Mesothelial cell of epicardium (in vitro differentiated cells): ENCODE data around the gene RAP1GAP2. TPM values are rescaled to one million over a fixed set of nuclear protein-coding genes. Genes with fewer than 3 reads are reported as not detected.

Experiments
- DNase-seq, 2 experiments: peaks; one replicate each; pipeline ENCODE4 v3.0.0; 2021; ENCODE audit warnings: low spot score in 2 of 2; ENCODE audit not compliant: unreplicated experiment in 2 of 2
- H3K27ac Mint-ChIP-seq: 2 replicates; pipeline ENCODE4 v1.8.0; 2021; ENCODE audit warnings: mixed read lengths
- H3K27me3 Mint-ChIP-seq: 2 replicates; pipeline ENCODE4 v1.8.0; 2021; ENCODE audit warnings: low read depth, mixed read lengths
- H3K36me3 Mint-ChIP-seq: 2 replicates; pipeline ENCODE4 v1.8.0; 2021; ENCODE audit warnings: mixed read lengths
- H3K4me1 Mint-ChIP-seq: 2 replicates; pipeline ENCODE4 v1.8.0; 2021; ENCODE audit warnings: mixed read lengths
- H3K4me3 Mint-ChIP-seq: 2 replicates; pipeline ENCODE4 v1.8.0; 2021; ENCODE audit warnings: mild to moderate bottlenecking, moderate library complexity, mixed read lengths
- H3K9me3 Mint-ChIP-seq: 2 replicates; pipeline ENCODE4 v1.8.0; 2021; ENCODE audit warnings: mixed read lengths
- CTCF ChIP-seq: fragments of 200-600 bp; sonication (generic); IDR thresholded peaks from one replicate; pipeline ENCODE4 v1.5.0; 2021; ENCODE audit warnings: antibody characterized with exemption; ENCODE audit not compliant: unreplicated experiment
- total RNA-seq: library from RNA; stranded (reverse); gene quantifications from 3 replicates; pipeline ENCODE4 v1.2.1, GENCODE V29; 2021

RAP1GAP2 gene
- total RNA-seq, 1 donor from 2014 or later: 7.1 TPM

GRCh38 chr17:2954898-2955445 is 158.7 kb downstream of the RAP1GAP2 start:
- Mint-ChIP-seq H3K27me3 (no peaks in the 10 kb centered on the region), H3K27ac (no peak overlapping the region), H3K36me3 (no peaks in the 10 kb centered on the region), H3K4me3 (no peak overlapping the region), H3K4me1 (peaks cover 2% of the 10 kb centered on the region), H3K9me3 (no peaks in the 10 kb centered on the region)
- no peak for DNase-seq
- no peak for TF ChIP-seq CTCF

GRCh38 chr17:2955931-2956582 is 159.8 kb downstream of the RAP1GAP2 start:
- DNase-seq: no peak
- no peaks in the 10 kb centered on the region for H3K9me3 Mint-ChIP-seq
- no peaks in the 10 kb centered on the region for H3K36me3 Mint-ChIP-seq
- no peaks in the 10 kb centered on the region for H3K27me3 Mint-ChIP-seq
- H3K4me1 Mint-ChIP-seq: peaks cover 10% of the 10 kb centered on the region
- H3K27ac Mint-ChIP-seq: no peak overlapping the region
- no peak for TF ChIP-seq CTCF
- no peak overlapping the region for H3K4me3 Mint-ChIP-seq

- Mint-ChIP-seq H3K4me3 (no peak overlapping the region), H3K36me3 (no peaks in the 10 kb centered on the region), H3K27ac (no peak overlapping the region), H3K4me1 (peaks cover 10% of the 10 kb centered on the region), H3K9me3 (no peaks in the 10 kb centered on the region), H3K27me3 (no peaks in the 10 kb centered on the region)
- TF ChIP-seq CTCF: no peak
- DNase-seq: no peak
Measured at GRCh38 chr17:2957631-2958286, 161.5 kb downstream of the RAP1GAP2 start.

GRCh38 chr17:2958706-2959222 is 162.5 kb downstream of the RAP1GAP2 start:
- Mint-ChIP-seq H3K4me3 (no peak overlapping the region), H3K9me3 (no peaks in the 10 kb centered on the region), H3K27me3 (no peaks in the 10 kb centered on the region), H3K36me3 (no peaks in the 10 kb centered on the region), H3K27ac (no peak overlapping the region), H3K4me1 (peaks cover 17% of the 10 kb centered on the region)
- no peak for DNase-seq
- no peak for TF ChIP-seq CTCF

- no peaks in the 10 kb centered on the region for H3K27me3 Mint-ChIP-seq
- H3K27ac Mint-ChIP-seq: no peak overlapping the region
- TF ChIP-seq CTCF: no peak
- no peaks in the 10 kb centered on the region for H3K9me3 Mint-ChIP-seq
- peaks cover 21% of the 10 kb centered on the region for H3K4me1 Mint-ChIP-seq
- H3K36me3 Mint-ChIP-seq: no peaks in the 10 kb centered on the region
- no peak for DNase-seq
- no peak overlapping the region for H3K4me3 Mint-ChIP-seq
Measured at GRCh38 chr17:2959371-2960130, 163.3 kb downstream of the RAP1GAP2 start.
